ENCODE data around the gene TMEM121. TPM values are rescaled to one million over a fixed set of nuclear protein-coding genes. Genes with fewer than 3 reads are reported as not detected.
A peak's percentile ranks its signal among the peaks of the same experiment; 100 is the strongest.

Gene TMEM121
- total and polyA plus RNA-seq, 2 of the 8 experiments (the other 6 are each of a cell fraction or from before 2014, with no cell fraction given) = 1.9 TPM; not detected in 1

DNA sequence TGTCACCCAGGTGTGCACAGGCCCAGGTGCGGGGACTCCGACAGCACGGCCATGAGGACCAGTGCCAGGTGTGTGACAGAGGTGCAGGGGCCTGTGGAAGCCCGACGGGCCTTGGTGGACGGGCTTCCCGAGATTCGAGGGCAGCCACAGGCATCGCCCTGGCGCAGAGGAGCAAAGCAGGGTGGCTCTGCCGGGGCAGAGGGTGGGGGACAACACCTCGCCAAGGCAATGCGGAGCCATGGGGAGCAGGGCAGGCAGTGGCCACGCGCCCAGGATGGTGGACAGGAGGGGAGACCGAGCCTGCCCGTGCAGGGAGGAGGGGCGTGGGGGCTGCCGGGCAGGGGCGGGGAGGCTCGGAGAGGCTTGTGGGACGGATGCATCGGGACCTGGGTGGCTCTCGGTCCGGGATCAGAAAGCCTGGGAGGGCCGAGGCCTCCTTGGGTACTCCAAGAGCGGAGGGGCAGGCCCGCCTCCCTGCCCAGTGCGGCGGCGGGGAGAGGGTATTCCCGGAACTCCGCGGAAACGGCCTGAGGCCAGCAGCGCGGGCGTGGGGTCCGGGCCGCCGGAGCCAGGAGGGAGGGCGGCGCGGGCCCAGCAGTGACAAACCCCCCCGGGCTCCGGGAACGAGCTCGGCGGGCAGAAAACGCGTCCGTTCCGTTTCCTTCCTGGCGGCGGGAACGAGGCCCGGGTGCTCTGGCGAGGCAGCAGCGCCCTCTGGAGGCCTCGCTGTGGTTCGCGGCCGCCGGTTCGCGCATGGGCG lies 1.6 kb downstream of the TMEM121 start (continued):
- no peak for TF ChIP-seq ATF3 (IDR thresholded peaks at IDR 0.05; ENCODE audit: insufficient read depth, low read depth, low read length)
- no peak for TF ChIP-seq CEBPB (IDR thresholded peaks at IDR 0.05; ENCODE audit: low read depth, low read length)
- TF ChIP-seq PHF8 (conservative IDR thresholded peaks at IDR 0.05; ENCODE audit: low read depth, low read length) = no peak
- no peak for TF ChIP-seq SIRT6 (IDR thresholded peaks at IDR 0.05; ENCODE audit: low read length)
- TF ChIP-seq POU5F1 (IDR thresholded peaks at IDR 0.05; ENCODE audit: low read depth, low read length) = no peak
- peak; percentile 84 for TF ChIP-seq E2F6 (IDR thresholded peaks at IDR 0.05)
- TF ChIP-seq CHD2 (IDR thresholded peaks at IDR 0.05; ENCODE audit: low read length) = no peak
- TF ChIP-seq KDM5A (IDR thresholded peaks at IDR 0.05; ENCODE audit: low read length) = no peak
- TF ChIP-seq MAX (IDR thresholded peaks at IDR 0.05) = peak; percentile 75
- no peak for TF ChIP-seq JUN (IDR thresholded peaks at IDR 0.05; ENCODE audit: low read depth, low read length)
- TF ChIP-seq ASH2L (IDR thresholded peaks at IDR 0.05; ENCODE audit: low read length) = peak; percentile 58
- TF ChIP-seq NANOG (IDR thresholded peaks at IDR 0.05; ENCODE audit: insufficient read depth, low read depth, low read length, poor library complexity, severe bottlenecking) = no peak
- no peak for TF ChIP-seq JUND (IDR thresholded peaks at IDR 0.05; ENCODE audit: low read length)
- no peak for TF ChIP-seq CBX5 (IDR thresholded peaks at IDR 0.05; ENCODE audit: low read depth, low read length)
- no peak for TF ChIP-seq SAP30 (IDR thresholded peaks at IDR 0.05; ENCODE audit: insufficient read depth, insufficient replicate concordance, low read length)
- TF ChIP-seq CBX8 (IDR thresholded peaks at IDR 0.05; ENCODE audit: borderline replicate concordance, low read depth, low read length) = no peak
- TF ChIP-seq YY1 (IDR thresholded peaks at IDR 0.05; ENCODE audit: low read depth, low read length) = no peak
- no peak for TF ChIP-seq POLR2AphosphoS5 (IDR thresholded peaks at IDR 0.05; ENCODE audit: low read depth, low read length)
- no peak for TF ChIP-seq RNF2 (IDR thresholded peaks at IDR 0.05; ENCODE audit: borderline replicate concordance, low read depth, low read length, missing control alignments, poor library complexity, severe bottlenecking)
- TF ChIP-seq SP4 (IDR thresholded peaks at IDR 0.05; ENCODE audit: low read length) = no peak

Data from H1 (cell line).